Ectodermal cell (in vitro differentiated cells): ENCODE measurements around the gene DBR1. TPM values are rescaled to one million over a fixed set of nuclear protein-coding genes. Genes with fewer than 3 reads are reported as not detected.

ENCODE experiments used
- H3K27ac ChIP-seq: 2 replicates; pipeline ENCODE4 v1.7.0; 2013; ENCODE audit warnings: mild to moderate bottlenecking, low read depth, low read length; ENCODE audit not compliant: insufficient read depth, poor library complexity, severe bottlenecking
- H3K27me3 ChIP-seq: 2 replicates; pipeline ENCODE4 v1.7.0; 2013; ENCODE audit warnings: mild to moderate bottlenecking, low read length; ENCODE audit not compliant: insufficient read depth, control insufficient read depth, poor library complexity, severe bottlenecking
- H3K36me3 ChIP-seq: one replicate; pipeline ENCODE4 v1.7.0; 2013; ENCODE audit warnings: low read length; ENCODE audit not compliant: control insufficient read depth, insufficient read depth
- H3K4me1 ChIP-seq: one replicate; pipeline ENCODE4 v1.7.0; 2013; ENCODE audit warnings: low read length; ENCODE audit not compliant: control insufficient read depth, insufficient read depth
- H3K4me3 ChIP-seq: 2 replicates; pipeline ENCODE4 v1.7.0; 2013; ENCODE audit warnings: low read depth, low read length, control low read depth; ENCODE audit not compliant: insufficient read depth
- H3K9me3 ChIP-seq: 2 replicates; pipeline ENCODE4 v1.7.0; 2013; ENCODE audit warnings: mild to moderate bottlenecking, low read length, moderate library complexity; ENCODE audit not compliant: control insufficient read depth
- WGBS, 2 experiments: methylation state at CpG; one replicate each; pipeline ENCODE4 v1.1.7; 2013; ENCODE audit warnings: missing lambda C conversion rate in 2 of 2; 5-methylcytosine and 5-hydroxymethylcytosine counted together
- polyA plus RNA-seq, 4 experiments: library from polyadenylated mRNA; stranded (reverse); fragments of 50-300 nt; gene quantifications; one replicate each; pipeline ENCODE4 v1.2.3, GENCODE V29; 2013

Gene DBR1
- 23.8 TPM for polyA plus RNA-seq (2013, experiment 1 of 4)
- polyA plus RNA-seq (2013, experiment 2 of 4) = 21.8 TPM
- 18.8 TPM for polyA plus RNA-seq (2013, experiment 3 of 4)
- polyA plus RNA-seq (2013, experiment 4 of 4) = 19.0 TPM

- H3K4me3 ChIP-seq = peak within 1 kb of the TSS; percentile 85
- H3K27ac ChIP-seq = peak within 1 kb of the TSS; percentile 50
- H3K27me3 ChIP-seq = no peaks in the 10 kb centered on the region
- H3K36me3 ChIP-seq = peaks cover 3% of the 10 kb centered on the region
- H3K4me1 ChIP-seq = no peaks in the 10 kb centered on the region
- H3K9me3 ChIP-seq = no peaks in the 10 kb centered on the region
- 0 to 1% methylated on average over 37 to 38 of the region's 38 CpGs for WGBS, 2 experiments
Measured at GRCh38 chr3:138174421-138175131, at the start of gene DBR1. DBR1 (minus strand) TSS chr3:138174921; CDS start chr3:138174795, 126 bp downstream.

- Histone ChIP-seq H3K27me3 (no peaks in the 10 kb centered on the region), H3K27ac (no peak overlapping the region), H3K36me3 (peaks cover 28% of the 10 kb centered on the region), H3K4me3 (no peak overlapping the region), H3K4me1 (no peaks in the 10 kb centered on the region), H3K9me3 (no peaks in the 10 kb centered on the region)
- 98 to 100% methylated on average over 2 of the region's 2 CpGs for WGBS, 2 experiments
Measured at GRCh38 chr3:138222942-138223287, 48.2 kb upstream of the DBR1 start.

DNA sequence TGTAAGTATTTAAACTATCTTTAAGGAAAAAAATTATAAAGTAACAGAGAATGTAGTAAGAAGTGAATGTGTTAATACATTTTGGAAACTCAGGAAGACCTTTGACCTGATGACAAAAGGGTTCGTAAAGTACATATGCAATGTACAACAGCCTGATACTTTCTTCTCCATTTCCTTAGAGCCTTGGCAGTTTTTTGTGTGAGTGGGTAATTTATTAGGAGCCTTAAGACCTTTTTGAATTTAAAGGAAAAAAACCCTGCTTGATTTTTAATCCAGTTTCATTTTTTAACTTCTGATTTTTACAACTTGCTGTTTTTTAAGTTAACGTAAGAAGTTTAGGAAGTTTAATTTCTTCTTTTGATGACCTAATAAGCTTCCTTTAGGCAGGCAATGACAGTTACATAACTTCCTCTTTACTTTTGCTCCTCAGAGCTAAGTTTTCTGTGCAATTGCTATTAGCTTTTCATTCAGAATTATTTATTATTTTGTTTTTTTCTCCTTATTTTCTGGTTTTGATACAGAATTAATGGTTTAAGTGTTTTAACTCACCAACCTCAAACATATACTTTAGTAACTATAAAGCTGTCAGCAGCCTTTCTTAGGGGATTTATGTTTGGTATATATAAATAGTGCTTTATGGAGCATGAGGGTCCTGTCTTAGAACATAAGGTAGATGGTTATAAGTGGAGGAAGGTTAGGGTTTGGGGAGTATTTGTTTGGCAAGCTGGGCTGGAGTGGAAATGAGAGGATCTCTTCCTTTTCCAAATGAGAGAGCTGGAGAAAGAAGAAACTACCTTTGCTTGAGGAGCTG is 47.6 kb upstream of the DBR1 start:
- Histone ChIP-seq H3K27ac (no peak overlapping the region), H3K27me3 (no peaks in the 10 kb centered on the region), H3K36me3 (peaks cover 28% of the 10 kb centered on the region), H3K4me1 (no peaks in the 10 kb centered on the region), H3K9me3 (no peaks in the 10 kb centered on the region), H3K4me3 (no peak overlapping the region)
- 75 to 90% methylated on average over 1 to 2 of the region's 2 CpGs for WGBS, 2 experiments

GRCh38 chr3:138220788-138221187 is 46.1 kb upstream of the DBR1 start:
- no peak overlapping the region for H3K4me3 ChIP-seq
- no peaks in the 10 kb centered on the region for H3K9me3 ChIP-seq
- 97 to 98% methylated on average over 2 of the region's 4 CpGs for WGBS, 2 experiments
- H3K4me1 ChIP-seq = no peaks in the 10 kb centered on the region
- no peaks in the 10 kb centered on the region for H3K27me3 ChIP-seq
- no peak overlapping the region for H3K27ac ChIP-seq
- peaks cover 28% of the 10 kb centered on the region for H3K36me3 ChIP-seq

GRCh38 chr3:138220242-138220641 is 45.5 kb upstream of the DBR1 start:
- Histone ChIP-seq H3K9me3 (no peaks in the 10 kb centered on the region), H3K4me1 (no peaks in the 10 kb centered on the region), H3K36me3 (peaks cover 23% of the 10 kb centered on the region), H3K27me3 (no peaks in the 10 kb centered on the region), H3K4me3 (no peak overlapping the region), H3K27ac (no peak overlapping the region)
- 83 to 95% methylated on average over 1 of the region's 1 CpG for WGBS, 2 experiments

GRCh38 chr3:138219255-138219654 is 44.5 kb upstream of the DBR1 start:
- Histone ChIP-seq H3K9me3 (no peaks in the 10 kb centered on the region), H3K27me3 (no peaks in the 10 kb centered on the region), H3K36me3 (peaks cover 14% of the 10 kb centered on the region), H3K27ac (no peak overlapping the region), H3K4me3 (no peak overlapping the region), H3K4me1 (no peaks in the 10 kb centered on the region)
- WGBS, 2 experiments = 77 to 85% methylated on average over 1 of the region's 1 CpG

DNA sequence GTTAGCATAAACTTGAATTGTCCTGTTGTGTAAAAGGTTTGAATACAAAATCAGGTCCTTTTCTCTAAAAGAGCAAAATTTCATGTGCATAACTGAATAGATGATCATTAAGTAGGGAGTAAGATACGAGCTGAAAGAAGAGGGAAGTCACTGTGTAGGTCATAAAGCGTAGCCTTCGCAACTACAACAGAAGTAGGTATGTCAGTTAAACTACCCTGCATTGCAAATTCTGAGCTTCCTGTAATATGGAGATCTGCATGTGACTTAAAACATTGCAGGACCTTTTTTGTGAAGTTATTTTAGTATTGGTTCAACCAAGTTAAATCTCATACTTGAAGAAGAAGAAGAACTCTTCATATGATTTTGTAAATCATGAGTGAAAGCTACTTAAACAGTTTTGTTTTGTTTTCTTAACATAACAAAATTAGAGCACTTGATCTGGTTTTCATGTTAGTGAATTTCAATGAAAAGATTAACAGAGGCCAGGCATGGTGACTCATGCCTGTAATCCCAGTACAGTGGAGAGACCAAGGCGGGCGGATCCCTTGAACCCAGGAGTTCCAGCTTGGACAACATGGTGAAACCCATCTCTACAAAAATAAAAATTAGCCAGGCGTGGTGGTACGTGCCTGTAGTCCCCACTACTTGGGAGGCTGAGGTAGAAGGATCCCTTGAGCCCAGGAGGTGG is 38.8 kb upstream of the DBR1 start:
- no peaks in the 10 kb centered on the region for H3K9me3 ChIP-seq
- H3K36me3 ChIP-seq = no peaks in the 10 kb centered on the region
- H3K4me1 ChIP-seq = peaks cover 11% of the 10 kb centered on the region
- no peak overlapping the region for H3K4me3 ChIP-seq
- no peaks in the 10 kb centered on the region for H3K27me3 ChIP-seq
- 96% methylated on average over 7 of the region's 7 CpGs for WGBS, 2 experiments
- H3K27ac ChIP-seq = no peak overlapping the region

DNA sequence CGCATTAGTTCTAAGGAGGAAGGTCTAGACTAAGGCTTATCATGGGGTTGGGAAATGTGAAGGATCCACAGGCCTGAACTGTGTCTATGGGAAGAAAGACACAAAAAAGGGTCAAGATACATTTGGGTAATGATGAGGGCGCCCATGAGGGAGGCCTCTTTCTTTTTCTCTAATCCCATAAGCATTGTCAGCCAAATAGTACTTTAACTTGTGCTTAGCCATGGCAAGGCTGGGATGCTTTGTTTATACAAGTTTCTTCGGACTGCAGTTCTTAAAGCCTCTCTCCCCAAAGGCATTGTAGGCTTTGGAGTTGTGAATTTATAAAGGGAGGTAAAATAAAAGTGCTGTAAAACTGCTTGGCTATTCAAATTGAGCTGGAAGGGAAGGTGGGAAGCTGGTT is 35.8 kb upstream of the DBR1 start:
- no peak overlapping the region for H3K4me3 ChIP-seq
- peak overlapping the region; percentile 55 for H3K27ac ChIP-seq
- no peaks in the 10 kb centered on the region for H3K9me3 ChIP-seq
- 44 to 52% methylated on average over 2 to 3 of the region's 3 CpGs for WGBS, 2 experiments
- no peaks in the 10 kb centered on the region for H3K36me3 ChIP-seq
- H3K27me3 ChIP-seq = no peaks in the 10 kb centered on the region
- peaks cover 11% of the 10 kb centered on the region for H3K4me1 ChIP-seq

GRCh38 chr3:138206196-138206595 is 31.5 kb upstream of the DBR1 start:
- WGBS, 2 experiments = 91 to 95% methylated on average over 2 of the region's 2 CpGs
- Histone ChIP-seq H3K4me1 (peaks cover 18% of the 10 kb centered on the region), H3K9me3 (no peaks in the 10 kb centered on the region), H3K27ac (no peak overlapping the region), H3K4me3 (no peak overlapping the region), H3K27me3 (no peaks in the 10 kb centered on the region), H3K36me3 (no peaks in the 10 kb centered on the region)

- WGBS, 2 experiments = 88 to 93% methylated on average over 5 of the region's 5 CpGs
- no peak overlapping the region for H3K4me3 ChIP-seq
Measured at GRCh38 chr3:138205527-138205926, 30.8 kb upstream of the DBR1 start.

More at GRCh38 chr3:138205527-138205926, 30.8 kb upstream of the DBR1 start:
- H3K27ac ChIP-seq = no peak overlapping the region
- no peaks in the 10 kb centered on the region for H3K27me3 ChIP-seq
- no peaks in the 10 kb centered on the region for H3K36me3 ChIP-seq
- peaks cover 15% of the 10 kb centered on the region for H3K4me1 ChIP-seq
- H3K9me3 ChIP-seq = no peaks in the 10 kb centered on the region
